ENCODE data around the gene ZC3H8. TPM values are rescaled to one million over a fixed set of nuclear protein-coding genes. Genes with fewer than 3 reads are reported as not detected.

ZC3H8 gene
- polyA plus RNA-seq, 3 donors = 17.2 to 26.1 (median 25.1) TPM

GRCh38 chr2:112168422-112169124 lies 86.3 kb downstream of the ZC3H8 start:
- DNase-seq = no peak

- no peak for DNase-seq
Observed at GRCh38 chr2:112166806-112167499, 87.9 kb downstream of the ZC3H8 start.

- DNase-seq = no peak
Observed at GRCh38 chr2:112165296-112165695, 89.5 kb downstream of the ZC3H8 start.

- DNase-seq = no peak
Observed at GRCh38 chr2:112164876-112165275, 90.0 kb downstream of the ZC3H8 start.

GRCh38 chr2:112163541-112163981 lies 91.3 kb downstream of the ZC3H8 start:
- no peak for DNase-seq

- no peak for DNase-seq
Observed at GRCh38 chr2:112162956-112163355, 91.9 kb downstream of the ZC3H8 start.

DNA sequence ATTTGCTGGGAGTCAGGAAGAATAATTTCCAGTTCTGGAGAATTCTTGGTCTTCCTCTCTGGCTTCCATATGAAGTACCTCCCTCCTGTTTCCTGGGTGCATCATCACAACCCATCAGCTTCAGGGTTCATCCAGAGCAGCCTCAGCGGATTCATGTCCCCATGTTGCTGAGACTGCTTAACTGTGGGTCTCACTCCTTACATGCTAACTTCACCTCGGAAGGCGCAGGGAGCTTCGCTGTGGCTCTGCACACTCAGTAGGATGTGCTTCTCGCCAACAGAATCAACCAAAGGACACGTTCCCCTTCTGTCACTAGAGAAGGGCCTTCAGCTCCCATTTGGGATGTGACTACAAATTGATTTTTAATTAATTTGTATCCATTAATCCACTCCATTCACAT lies 92.5 kb downstream of the ZC3H8 start:
- no peak for DNase-seq

Other genes starting within 250 kb of the ZC3H8 start
- 10 to 100 TPM; 18.2 to 22.8 (median 19.9) TPM for gene TMEM87B, start 199.8 kb downstream of the ZC3H8 start, polyA plus RNA-seq (ENCODE audit: insufficient read length in 3 of 3)
- gene FBLN7, start 116.7 kb downstream of the ZC3H8 start, polyA plus RNA-seq (ENCODE audit: insufficient read length in 3 of 3) = 10 to 100 TPM; 12.0 to 13.2 (median 12.1) TPM
- gene ZC3H6, start 20.6 kb upstream of the ZC3H8 start, polyA plus RNA-seq (ENCODE audit: insufficient read length in 3 of 3) = 10 to 100 TPM in 1 of 3 donors, 1 to 10 TPM in 2; 6.9 to 10.6 (median 8.8) TPM
- gene RGPD8, start 178.6 kb upstream of the ZC3H8 start, polyA plus RNA-seq (ENCODE audit: insufficient read length in 3 of 3) = 1 to 10 TPM; 4.0 to 7.1 (median 4.7) TPM
- gene TTL, start 227.1 kb upstream of the ZC3H8 start, polyA plus RNA-seq (ENCODE audit: insufficient read length in 3 of 3) = 10 to 100 TPM; 35.2 to 40.2 (median 37.9) TPM

Data from renal pelvis (tissue), 4 donors.